ENCODE data around the gene PIM1. TPM values are rescaled to one million over a fixed set of nuclear protein-coding genes. Genes with fewer than 3 reads are reported as not detected.

The PIM1 gene
- total RNA-seq, 1 experiment from 2014 or later, result 8.9 TPM

DNA sequence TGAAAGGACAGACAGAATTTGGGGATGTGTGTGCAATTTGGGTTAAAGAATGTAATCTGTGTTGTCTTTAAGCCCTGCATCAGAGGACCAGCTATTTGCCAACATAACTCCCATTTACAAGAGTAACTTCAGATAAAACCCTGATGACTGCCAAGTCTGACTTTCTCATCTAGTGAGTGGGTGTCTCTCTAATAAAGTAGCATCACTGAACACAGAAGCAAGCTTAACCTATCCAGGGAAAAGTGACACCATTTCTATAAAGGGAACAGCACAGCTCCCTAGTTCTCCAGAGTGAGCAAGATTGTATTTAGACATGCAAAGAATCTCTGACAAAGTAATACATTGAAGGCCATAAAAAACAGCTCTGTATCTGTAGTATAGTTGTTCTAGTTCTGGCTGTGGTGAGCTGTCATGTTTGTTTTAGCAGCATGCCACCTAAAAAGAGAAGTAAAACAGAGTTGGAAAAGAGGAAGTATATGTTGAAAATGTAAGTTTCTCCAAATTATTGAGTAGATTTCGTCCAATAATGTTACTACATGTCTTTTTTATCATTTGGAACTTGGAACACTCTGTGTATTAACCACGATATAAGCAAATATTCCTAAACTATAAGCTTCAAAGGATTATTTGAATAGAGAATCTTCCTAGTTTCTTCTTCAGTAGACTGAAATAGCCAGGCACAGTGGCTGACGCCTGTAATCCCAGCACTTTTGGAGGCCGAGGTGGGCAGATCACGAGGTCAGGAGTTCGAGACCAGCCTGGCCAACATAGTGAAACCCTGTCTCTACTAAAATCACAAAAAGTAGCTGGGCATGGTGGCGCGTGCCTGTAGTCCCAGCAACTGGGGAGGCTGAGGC lies 8.8 kb upstream of the PIM1 start:
- ChIA-PET CTCF (interaction anchor here (0.6 kb wide), 1 partner anchor 9 kb away, joined by 3 read pairs; the partner anchor contains the start of gene PIM1), POLR2A (ENCODE audit: low non-redundant PET) (no interaction called here)
- no peak for DNase-seq (ENCODE audit: low spot score)
- H3K27ac ChIP-seq (ENCODE audit: low read depth, low read length, poor library complexity, severe bottlenecking), result no peak overlapping the region
- intact Hi-C loops (cut with micrococcal nuclease; ENCODE audit: unreplicated experiment), result no loop called here
- H3K4me1 ChIP-seq (ENCODE audit: insufficient read depth, low read length, poor library complexity, severe bottlenecking), result peaks cover 4% of the 10 kb centered on the region
- no peak overlapping the region for H3K4me3 ChIP-seq (ENCODE audit: low read depth, low read length, poor library complexity, severe bottlenecking)
- no peaks in the 10 kb centered on the region for H3K27me3 ChIP-seq (replicated peaks; ENCODE audit: insufficient read depth, low read depth, low read length, poor library complexity)
- H3K9me3 ChIP-seq (ENCODE audit: low read depth, low read length, poor library complexity, severe bottlenecking), result no peaks in the 10 kb centered on the region
- BruUV-seq (replicated peaks), result no TSS peak
- TF ChIP-seq EZH2 (IDR thresholded peaks at IDR 0.05; ENCODE audit: borderline replicate concordance, low read depth, low read length, poor library complexity, severe bottlenecking), result no peak
- TF ChIP-seq, protein P1, sequence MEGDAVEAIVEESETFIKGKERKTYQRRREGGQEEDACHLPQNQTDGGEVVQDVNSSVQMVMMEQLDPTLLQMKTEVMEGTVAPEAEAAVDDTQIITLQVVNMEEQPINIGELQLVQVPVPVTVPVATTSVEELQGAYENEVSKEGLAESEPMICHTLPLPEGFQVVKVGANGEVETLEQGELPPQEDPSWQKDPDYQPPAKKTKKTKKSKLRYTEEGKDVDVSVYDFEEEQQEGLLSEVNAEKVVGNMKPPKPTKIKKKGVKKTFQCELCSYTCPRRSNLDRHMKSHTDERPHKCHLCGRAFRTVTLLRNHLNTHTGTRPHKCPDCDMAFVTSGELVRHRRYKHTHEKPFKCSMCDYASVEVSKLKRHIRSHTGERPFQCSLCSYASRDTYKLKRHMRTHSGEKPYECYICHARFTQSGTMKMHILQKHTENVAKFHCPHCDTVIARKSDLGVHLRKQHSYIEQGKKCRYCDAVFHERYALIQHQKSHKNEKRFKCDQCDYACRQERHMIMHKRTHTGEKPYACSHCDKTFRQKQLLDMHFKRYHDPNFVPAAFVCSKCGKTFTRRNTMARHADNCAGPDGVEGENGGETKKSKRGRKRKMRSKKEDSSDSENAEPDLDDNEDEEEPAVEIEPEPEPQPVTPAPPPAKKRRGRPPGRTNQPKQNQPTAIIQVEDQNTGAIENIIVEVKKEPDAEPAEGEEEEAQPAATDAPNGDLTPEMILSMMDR (conservative IDR thresholded peaks at IDR 0.05; ENCODE audit: low read depth, low read length), result no peak
- H3K36me3 ChIP-seq (ENCODE audit: insufficient read depth, low read length, poor library complexity, severe bottlenecking), result no peaks in the 10 kb centered on the region

DNA sequence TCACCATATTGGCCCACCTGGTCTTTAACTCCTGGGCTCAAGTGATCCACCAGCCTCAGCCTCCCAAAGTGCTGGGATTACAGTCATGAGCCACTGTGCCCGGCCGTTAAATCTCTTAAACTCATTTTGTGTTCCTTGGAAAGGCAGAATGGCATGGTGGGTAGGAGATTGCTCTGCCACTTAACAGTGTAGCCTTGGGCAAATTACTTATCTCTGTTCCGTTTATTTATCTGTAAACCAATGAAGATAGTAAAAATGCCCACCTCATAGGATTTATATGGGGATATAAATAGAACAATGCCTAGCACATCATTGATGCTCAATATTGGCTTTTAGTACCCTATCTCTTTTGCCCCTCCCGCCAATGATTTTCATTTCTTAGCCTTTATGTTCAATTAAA lies 7.2 kb upstream of the PIM1 start:
- no TSS peak for BruUV-seq (replicated peaks)
- Histone ChIP-seq H3K4me1 (ENCODE audit: insufficient read depth, low read length, poor library complexity, severe bottlenecking) (peaks cover 4% of the 10 kb centered on the region), H3K9me3 (ENCODE audit: low read depth, low read length, poor library complexity, severe bottlenecking) (no peaks in the 10 kb centered on the region), H3K27ac (ENCODE audit: low read depth, low read length, poor library complexity, severe bottlenecking) (no peak overlapping the region), H3K27me3 (replicated peaks; ENCODE audit: insufficient read depth, low read depth, low read length, poor library complexity) (no peaks in the 10 kb centered on the region), H3K4me3 (ENCODE audit: low read depth, low read length, poor library complexity, severe bottlenecking) (no peak overlapping the region), H3K36me3 (ENCODE audit: insufficient read depth, low read length, poor library complexity, severe bottlenecking) (no peaks in the 10 kb centered on the region)
- CTCF ChIA-PET, result no interaction called here
- POLR2A ChIA-PET (ENCODE audit: low non-redundant PET), result no interaction called here
- intact Hi-C loops (cut with micrococcal nuclease; ENCODE audit: unreplicated experiment), result no loop called here
- TF ChIP-seq, protein P1 (conservative IDR thresholded peaks at IDR 0.05; ENCODE audit: low read depth, low read length), result no peak
- no peak for TF ChIP-seq EZH2 (IDR thresholded peaks at IDR 0.05; ENCODE audit: borderline replicate concordance, low read depth, low read length, poor library complexity, severe bottlenecking)
- no peak for DNase-seq (ENCODE audit: low spot score)

DNA sequence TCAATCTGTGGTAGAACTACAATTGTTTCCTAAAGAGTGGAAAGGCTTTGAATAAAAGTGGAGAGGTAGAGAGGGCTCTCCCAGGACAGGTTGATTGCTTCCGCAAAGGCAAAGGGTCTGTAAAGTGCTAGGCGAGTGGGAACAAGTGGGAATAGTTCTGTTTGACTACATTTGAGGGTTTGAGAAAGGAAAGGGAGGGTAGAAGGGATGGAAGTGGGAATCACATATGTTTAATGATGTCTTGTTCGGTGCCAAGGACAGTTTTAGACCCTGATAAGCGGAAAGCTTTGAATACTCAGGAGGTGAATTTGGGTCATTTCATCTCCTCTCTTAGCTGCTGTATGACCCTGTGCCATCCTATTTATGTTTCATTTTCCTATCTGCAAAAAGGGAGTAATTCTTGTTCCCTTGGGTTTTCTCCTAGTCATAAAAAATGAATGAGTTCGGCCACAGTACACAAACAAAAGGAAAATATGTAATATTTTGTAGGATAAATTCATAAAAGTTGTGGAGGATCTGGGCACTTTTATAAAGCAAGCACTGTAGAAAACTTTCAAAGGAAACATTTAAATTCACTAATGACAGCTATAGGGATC lies 1.7 kb upstream of the PIM1 start:
- BruUV-seq (replicated peaks), result no TSS peak
- Histone ChIP-seq H3K4me1 (ENCODE audit: insufficient read depth, low read length, poor library complexity, severe bottlenecking) (peaks cover 8% of the 10 kb centered on the region), H3K9me3 (ENCODE audit: low read depth, low read length, poor library complexity, severe bottlenecking) (no peaks in the 10 kb centered on the region), H3K27me3 (replicated peaks; ENCODE audit: insufficient read depth, low read depth, low read length, poor library complexity) (no peaks in the 10 kb centered on the region), H3K36me3 (ENCODE audit: insufficient read depth, low read length, poor library complexity, severe bottlenecking) (peaks cover 10% of the 10 kb centered on the region), H3K4me3 (ENCODE audit: low read depth, low read length, poor library complexity, severe bottlenecking) (no peak overlapping the region), H3K27ac (ENCODE audit: low read depth, low read length, poor library complexity, severe bottlenecking) (no peak overlapping the region)
- no peak for DNase-seq (ENCODE audit: low spot score)
- POLR2A ChIA-PET (ENCODE audit: low non-redundant PET), result no interaction called here
- intact Hi-C loops (cut with micrococcal nuclease; ENCODE audit: unreplicated experiment), result no loop called here
- CTCF ChIA-PET, result no interaction called here
- no peak for TF ChIP-seq EZH2 (IDR thresholded peaks at IDR 0.05; ENCODE audit: borderline replicate concordance, low read depth, low read length, poor library complexity, severe bottlenecking)
- TF ChIP-seq, protein P1 (conservative IDR thresholded peaks at IDR 0.05; ENCODE audit: low read depth, low read length), result no peak

Data from A673 (cell line).